GM19438 (cell line): Measurements from ENCODE around the gene LEF1.

Source experiments
- ATAC-seq: cut with Tn5 transposase; IDR thresholded peaks from one replicate; pipeline ENCODE4 v1.9.1; 2021; ENCODE audit warnings: low read depth; ENCODE audit not compliant: unreplicated experiment

LEF1 gene

DNA sequence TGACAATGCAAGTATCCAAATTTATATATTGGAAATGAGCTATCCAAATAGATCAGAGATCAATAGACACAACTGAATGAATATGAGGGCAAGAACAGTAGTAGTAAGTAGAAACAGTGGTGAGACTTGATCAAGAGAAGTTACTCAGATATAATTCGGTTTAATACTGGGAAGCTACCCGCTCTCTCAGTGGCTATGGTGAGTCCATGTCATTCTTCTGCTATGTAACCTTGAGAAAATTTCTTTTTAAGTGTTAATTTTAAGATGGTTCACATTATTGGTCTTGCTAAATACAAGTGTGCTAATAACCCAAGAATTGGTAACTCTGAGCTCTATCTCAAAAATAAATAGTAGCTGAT, 53.6 kb downstream of the LEF1 start:
- no peak for ATAC-seq

DNA sequence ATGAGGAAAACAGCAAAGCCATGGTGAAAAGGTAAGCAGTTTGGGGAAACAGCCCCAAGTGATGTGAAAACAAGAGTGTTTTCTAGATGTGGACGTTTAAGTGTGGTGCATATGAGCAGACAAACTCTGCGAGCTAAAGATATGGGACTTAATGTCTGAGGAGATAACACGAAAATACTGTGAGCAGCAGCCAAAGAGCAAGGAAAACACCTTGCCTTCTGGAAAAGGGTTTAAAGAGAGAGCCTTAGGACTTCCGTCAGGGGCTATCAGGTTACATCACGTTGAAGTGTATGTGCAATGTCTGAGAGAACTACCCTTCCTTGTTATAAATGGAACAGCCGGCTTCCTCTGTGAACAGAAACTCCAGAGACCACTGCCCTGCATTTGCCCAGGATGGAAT, 54.2 kb downstream of the LEF1 start:
- ATAC-seq = no peak

DNA sequence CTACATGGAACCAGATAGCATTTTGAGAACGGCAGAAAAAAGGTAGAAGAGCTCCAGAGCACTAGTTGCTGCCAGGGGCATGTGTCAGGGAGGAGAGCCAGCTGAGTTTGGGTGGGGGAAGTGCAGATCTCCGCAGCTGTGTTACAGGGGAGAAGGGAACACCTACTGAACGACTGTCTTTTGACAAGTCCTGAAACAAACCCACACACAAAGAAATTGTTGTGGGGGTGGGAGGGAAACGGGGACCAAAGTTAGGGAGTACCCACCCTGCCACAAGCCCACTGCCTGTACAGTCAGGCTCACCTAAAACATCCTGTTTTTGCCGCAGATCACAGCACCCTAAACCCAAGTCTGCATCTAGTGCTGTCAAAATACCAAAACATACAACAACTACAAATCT, 55.5 kb downstream of the LEF1 start:
- ATAC-seq = no peak

DNA sequence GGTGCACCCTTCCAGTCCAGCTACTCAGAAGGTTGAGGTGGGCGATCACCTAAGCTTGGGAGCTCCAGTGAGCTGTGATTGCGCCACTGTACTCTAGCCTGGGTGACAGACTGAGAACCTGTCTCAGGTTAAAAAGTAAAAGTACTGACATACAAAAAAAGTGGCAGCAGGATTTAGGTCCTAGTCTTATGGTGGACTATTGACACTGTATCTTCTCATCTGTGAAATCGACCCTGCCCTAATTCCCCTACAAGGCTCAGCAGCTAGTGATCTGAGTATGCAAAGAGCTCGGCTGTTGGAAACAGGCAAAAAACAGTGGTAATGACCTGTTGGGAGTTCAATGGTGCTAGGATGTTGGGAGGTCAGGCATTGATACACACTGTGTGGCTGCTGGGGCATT, 57.0 kb downstream of the LEF1 start:
- ATAC-seq = no peak

DNA sequence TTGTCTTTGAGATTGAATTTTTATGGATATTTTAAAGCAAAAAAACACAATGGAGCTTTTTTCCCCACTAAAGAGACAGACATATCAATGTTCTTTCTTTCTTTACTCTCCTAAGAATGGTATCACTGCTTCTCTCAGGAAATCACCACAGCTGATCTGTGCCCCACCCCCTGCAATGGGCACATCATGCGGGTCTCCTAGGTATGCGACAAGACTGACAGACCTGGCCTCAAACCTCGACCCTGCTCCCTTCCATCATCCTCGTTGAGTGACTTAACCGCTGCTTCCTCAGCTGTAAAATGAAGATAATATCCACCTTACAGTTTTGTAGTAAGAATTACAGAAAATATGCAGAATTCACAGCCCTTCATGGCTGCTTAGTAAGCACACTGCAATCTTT, 58.3 kb downstream of the LEF1 start:
- ATAC-seq = peak; percentile 7

DNA sequence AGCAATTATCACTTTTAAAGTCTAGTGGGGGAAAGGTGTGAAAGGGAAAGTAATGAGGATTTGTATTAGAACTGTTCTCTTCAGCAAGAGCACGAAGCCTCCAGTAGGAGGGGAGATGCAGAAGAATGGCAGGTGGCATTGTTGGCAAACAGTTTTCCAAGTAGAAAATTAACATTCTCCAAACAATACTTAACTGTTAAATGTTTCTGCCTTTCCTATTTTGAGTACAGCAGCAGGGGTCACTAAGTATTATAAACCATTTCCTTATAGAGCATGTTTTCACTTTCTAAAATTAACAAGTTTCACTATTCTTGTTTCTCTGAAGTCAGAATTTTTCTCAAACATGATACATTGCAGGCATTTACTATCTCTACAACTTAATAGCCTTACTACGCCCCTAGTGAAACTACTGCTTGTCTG, 58.7 kb downstream of the LEF1 start:
- peak; percentile 88 for ATAC-seq

DNA sequence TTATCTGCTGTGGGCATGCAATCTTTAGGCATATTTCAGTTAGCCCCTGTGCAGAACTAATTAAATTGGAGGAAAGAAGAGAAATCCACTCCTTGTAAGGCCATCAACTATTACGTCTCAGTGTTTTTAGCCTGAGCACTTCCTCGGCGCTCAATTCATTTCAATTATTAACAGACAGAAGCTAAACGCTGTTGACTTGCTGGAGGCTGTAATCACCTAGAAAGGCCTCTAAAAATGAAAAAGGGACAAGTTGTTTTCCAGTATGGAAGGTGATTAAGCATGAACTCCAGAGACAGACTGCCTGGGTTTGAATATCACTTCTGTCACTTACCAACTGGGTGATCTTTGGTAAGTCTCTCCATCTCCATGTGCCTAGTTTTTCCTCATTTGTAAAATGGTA, 59.6 kb downstream of the LEF1 start:
- ATAC-seq = no peak

DNA sequence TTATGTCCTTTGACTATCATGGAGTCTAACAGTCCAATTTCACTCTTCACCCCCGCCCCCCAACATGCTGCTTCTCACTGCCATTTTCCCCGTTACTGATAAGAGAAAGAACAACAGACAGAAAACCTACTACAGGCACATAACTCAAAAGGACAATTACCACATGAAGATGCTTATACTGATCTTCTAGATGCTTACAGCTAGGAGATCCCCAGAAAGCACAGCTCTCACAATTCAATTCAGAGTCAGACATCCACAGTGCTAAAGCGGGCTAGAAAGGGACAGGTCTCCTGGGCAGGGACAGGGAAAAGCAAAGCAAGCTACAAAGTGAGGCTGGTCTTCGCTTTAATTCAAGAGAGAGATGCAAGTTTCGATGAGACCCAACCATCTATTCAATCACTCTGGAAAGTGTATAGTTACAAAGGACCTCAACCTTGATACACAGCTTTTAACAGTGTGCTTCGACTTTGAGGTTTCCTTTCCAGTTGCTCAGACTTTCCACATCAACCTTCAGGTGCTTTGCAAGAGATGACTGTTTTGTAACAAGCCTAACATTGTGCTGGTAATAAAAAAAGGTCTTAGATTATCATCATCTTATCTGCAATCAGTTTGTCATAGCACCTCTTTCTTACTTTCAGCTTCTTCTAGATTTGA, 60.9 kb downstream of the LEF1 start:
- no peak for ATAC-seq

DNA sequence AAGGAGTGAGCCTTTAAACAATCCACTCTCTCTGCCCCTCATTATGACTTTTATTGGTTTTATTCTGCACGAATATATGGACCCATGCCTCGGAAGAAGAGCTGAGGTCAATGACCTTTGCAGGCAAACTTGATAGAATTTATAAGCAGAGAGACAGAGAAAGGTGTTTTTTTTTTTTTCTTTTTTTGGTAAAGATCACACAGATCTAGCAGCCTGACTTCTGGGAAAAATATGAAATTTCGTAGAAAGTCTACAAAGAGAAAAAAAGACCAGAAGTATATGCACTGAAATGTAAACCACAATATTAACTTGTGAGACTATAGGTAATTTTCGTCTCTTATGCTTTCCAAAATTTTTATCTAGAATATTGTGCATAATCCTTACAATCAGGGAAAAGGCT, 61.6 kb downstream of the LEF1 start:
- no peak for ATAC-seq

DNA sequence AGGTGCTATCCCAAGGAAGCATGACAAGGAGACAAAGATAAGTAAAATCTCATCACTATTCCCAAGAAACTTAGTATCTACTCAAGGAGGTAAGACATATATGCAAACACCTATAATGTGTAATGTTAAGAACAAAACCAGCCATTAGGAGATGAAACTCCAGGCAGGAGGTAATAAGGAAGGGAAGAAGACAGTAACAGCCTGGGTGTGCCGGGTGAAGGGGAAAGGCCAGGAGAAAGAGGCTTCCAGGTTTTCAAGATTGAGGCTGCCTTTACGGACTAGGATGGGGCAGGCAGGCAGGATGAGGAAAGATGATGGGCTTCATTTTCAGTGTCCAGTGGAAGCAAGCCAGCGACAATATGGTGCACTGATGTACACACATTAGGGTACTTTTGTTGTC, 62.5 kb downstream of the LEF1 start:
- ATAC-seq = no peak

DNA sequence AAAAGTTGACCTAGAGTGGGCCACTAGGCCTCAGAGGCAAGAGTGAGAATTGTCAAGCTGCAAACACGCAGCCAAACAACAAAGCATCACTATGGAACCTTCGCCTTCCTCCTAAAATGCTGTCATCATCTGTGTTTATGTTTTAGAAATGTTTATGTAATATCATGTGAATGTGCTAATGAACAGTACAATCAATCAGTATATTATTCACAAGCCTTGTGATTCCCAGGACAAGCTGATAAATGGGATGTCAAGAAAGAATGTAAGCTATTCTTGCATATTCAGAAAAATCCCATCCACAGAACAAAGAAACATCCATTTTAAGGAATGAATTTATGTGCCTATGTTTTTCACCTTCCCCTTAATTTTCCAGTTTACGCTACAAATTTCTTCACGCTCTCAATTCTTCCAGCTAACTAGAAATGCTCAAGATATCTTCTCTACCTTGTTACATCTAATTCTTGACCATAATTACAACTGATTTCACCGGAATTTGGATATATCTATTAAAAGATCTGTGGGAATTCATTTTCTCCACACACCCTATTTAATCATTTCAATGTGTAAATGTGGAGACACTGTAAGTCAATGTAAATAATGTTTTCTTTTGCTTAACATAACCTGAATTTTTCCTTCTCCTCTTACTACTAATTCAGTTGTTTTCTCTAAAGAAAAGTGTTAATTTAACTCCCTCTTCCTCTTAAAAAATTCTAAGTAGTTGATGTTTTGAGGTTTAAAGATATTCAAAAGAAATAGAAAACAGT, 65.5 kb downstream of the LEF1 start:
- ATAC-seq = no peak

DNA sequence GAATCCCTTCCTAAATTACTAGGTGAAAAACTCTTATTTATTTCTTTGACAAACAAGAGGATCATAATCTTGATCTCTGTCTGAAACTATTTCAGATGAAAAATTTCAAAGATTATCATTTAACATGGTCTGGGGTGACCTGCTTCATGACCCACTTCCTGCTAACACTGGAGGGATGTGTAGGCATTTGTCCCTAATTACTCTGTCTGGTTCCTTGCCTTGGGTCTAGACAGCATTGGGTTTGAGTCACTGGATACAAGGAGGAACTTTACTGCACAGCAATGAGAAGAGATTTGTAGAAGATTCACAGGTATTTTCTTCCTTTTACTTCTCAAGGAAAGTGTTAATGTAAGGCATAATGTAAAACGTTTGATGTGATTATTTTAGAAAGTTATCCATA, 67.9 kb downstream of the LEF1 start:
- no peak for ATAC-seq

DNA sequence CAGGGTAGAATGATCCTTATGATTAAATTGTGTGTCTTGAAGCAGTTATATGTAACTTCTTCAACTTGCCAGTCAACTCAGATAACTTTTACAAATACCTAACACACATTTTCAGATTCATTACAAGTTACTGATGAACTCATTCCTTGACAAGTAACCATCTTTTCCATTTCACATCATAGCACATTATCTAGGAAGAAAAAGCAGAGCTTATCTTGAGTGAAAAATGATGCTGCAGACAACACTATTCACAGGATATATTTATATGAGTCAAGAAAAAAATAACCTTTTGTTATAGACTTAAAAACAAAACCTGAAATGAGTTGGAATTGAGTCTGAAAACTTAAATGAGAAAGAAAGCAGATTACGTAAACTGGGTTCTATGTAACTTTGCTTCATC, 68.9 kb downstream of the LEF1 start:
- no peak for ATAC-seq

DNA sequence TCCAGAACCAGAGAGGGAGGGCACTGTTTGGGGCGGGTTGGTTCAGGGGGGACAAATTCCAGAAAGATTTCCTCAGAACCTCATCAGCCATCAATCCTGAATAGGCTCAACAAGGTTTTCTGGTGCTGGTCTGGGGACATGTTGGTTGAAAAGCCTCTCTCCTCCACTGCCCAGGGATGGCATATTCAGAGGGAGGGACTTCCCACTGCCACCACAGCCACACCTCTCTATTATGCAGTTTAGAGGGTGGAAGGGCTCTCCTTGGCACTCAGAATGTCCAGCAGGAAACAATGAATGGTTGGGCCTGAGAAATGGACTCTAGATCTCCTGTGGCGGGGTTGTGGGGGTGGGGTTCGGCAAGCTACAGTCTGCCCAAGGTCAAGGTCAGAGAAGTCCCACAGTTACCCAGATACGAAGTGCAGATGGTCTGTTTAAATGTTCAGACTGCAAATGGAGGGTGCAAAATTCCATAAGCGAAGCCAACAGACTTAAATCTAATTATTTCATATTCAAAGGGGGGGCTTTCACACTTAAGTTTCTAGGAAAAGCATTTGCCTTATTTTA, 70.7 kb downstream of the LEF1 start:
- ATAC-seq = no peak

DNA sequence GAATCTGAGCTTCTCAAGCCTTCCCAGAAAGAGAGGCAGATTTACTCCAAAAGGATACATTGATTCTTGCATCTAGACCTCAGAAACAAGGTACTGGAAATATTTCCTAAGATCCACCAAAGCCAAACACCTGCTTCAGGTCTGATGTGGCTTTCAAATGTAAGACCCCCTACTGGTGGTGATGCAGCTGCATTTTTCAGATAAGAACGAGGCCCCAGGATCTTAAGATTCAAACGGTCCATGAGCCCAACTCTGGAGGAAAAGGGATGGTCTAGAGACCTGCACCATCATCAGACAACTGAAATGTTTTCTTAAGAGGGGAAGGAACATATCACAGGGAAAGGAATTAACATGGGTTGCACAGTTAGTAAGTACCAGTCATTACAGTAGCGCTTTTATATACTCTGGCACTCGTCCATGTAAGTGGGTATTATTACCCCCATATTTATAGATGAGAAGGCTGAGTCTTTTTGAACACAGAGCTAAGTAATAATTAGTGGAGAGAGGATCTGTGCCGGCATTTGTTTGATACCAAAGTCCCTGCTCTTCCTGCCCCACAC, 73.7 kb downstream of the LEF1 start:
- ATAC-seq = no peak

DNA sequence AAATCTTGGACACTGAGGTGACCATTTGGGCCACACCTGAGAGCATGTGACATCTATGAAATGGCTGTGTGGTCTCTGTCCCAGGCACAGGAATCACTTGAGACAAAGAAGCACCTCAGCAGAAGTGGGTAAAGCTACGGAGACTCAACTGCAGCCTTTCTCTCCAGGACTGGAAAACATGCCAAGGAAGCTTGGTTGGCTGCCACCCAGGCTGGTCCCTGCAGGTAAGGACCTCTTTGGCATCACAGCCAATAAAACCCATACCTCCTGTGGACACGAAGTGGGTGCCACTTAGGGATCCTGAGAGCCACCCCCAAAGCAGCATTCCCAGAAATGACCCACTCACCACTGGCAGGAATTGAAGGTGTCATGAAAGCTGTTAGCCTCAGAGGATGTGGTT, 74.6 kb downstream of the LEF1 start:
- ATAC-seq = no peak

DNA sequence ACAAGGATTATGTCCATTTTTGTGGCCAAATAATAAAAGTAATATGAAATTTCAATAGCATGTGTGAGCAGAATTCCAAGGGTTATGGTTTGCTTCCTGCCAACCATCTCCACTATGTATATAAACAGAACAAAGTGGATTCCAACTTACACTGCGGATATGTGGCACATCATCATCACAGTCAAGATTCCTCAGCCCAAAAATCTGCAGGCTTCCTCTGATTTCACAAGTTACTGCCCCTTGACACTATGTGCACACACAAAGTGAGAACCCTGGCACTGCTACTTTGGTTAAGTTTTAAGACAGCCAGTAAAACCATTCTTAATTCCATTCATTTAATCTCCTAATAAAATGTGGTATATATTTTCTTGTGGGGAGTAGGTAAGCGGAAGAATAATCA, 76.4 kb downstream of the LEF1 start:
- ATAC-seq = no peak

DNA sequence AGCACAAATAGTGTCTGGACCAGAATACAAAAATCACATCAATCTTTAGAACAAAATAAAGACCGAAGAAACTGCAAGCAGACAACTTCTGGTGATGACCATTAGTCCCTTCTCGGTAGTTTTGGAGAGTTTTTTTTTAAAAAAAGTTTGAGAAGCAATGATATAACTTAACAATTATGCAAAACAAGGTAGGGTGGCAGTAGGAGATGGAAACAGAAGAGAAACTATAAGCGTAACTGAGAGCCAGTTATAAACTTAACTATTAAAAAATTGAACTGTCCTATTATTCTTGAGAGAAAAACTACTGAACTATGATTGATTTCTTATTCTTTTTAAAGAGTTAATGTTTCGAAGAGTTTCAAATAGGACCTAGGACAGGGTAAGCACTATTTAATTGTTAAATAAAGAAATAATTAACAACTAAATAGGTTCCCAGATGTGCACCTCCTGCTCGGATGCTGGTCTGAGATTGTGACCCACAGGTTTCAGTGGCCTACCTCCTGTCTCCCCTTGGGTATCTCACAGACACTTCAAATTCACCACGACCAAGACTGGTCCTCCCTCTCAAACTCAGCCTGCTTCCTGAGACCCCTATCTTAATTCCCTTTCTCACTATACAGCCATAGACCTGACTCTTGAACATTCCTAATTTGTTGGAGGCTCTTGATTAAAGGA, 81.3 kb downstream of the LEF1 start:
- no peak for ATAC-seq

DNA sequence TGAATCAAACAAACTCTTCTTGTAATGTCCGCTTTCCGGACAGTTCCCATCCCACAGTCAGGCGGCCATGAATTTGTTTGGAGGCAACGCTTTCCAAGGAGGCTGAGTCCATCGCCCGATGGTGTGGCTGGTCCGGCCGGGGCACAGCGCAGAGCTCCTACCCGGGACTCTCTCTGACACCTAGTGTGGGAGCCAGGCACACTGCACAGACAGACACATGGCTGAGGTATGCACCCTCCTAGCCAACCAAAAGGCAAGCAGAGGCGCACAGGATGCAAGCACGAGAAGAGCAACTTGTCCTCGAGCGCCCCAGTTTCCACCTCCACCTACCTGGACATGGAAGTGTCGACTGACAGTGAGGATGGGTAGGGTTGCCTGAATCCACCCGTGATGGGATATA, 87.5 kb downstream of the LEF1 start:
- no peak for ATAC-seq

DNA sequence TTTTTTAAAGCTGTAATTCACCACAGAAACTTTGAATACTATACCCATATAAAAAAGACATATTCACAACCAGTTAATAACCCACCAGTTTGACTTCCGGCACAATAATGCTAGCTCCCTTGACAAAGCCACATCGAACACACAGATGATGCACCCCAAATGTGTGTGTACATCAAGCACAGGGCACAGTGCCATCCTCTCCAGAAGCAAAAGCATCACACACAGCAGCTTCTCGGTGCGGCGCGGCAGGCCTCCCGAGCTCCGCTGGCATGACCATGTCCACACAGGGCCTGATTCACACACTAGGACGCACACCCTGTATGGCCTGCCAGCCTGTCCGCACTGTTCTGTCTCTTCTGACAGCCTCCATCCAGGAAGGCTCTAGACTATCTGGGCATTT, 88.0 kb downstream of the LEF1 start:
- ATAC-seq = no peak

DNA sequence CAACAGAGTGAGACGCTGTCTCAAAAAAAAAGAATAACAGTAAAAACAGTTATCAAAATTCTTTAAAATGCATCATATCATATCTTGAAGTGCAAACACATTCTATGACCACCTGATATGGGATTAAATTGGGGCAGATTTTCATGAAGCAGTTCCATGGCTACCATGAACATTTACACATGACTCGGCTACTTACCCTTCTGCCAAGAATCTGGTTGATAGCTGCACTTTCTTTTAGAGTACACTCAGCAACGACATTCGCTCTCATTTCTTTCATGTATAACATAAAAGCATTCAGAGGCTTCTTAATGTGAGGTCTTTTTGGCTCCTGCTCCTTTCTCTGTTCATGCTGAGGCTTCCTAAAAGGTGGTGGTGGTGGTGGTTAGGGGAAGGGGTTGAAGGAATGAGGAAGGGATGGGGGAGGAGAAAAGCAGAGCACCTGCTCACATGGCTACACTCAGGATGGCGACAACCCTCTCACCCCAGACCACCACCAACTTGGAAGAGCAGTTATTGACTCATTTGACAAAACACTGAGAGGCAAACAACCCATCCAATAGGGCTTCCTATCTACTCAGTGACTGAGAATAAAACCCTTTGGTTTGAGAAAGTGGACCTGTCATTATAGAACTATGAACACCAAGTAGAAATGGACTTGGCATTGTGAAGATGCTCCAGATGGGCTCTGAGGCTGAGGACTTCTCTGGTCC, 90.6 kb downstream of the LEF1 start:
- ATAC-seq = no peak
